ENCODE measurements around the gene AP5B1.

GRCh38 chr11:65773784-65774411, 6.9 kb downstream of the AP5B1 start:
- TF ChIP-seq CTCF (IDR thresholded peaks at IDR 0.05; ENCODE audit: low read length) (peak; percentile 60), EZH2 (IDR thresholded peaks at IDR 0.05; ENCODE audit: borderline replicate concordance, low read length) (no peak)

All from OCI-LY1 (cell line).